ENCODE results near the gene RECQL.

- TF ChIP-seq CTCF (IDR thresholded peaks at IDR 0.05; ENCODE audit: insufficient read depth, low read length) (no peak), GABPA (IDR thresholded peaks at IDR 0.05; ENCODE audit: low read depth) (no peak)
These were observed 28.0 kb upstream of the RECQL start for GRCh38 chr12:21529456-21529855.

All from HL-60 (cell line).